HK-2 (cell line): Measurements from ENCODE around the gene GYS2.

Experiments
- DNase-seq: peaks from one replicate; pipeline ENCODE4 v3.0.0-alpha.2; 2018; ENCODE audit not compliant: unreplicated experiment

The GYS2 gene

DNA sequence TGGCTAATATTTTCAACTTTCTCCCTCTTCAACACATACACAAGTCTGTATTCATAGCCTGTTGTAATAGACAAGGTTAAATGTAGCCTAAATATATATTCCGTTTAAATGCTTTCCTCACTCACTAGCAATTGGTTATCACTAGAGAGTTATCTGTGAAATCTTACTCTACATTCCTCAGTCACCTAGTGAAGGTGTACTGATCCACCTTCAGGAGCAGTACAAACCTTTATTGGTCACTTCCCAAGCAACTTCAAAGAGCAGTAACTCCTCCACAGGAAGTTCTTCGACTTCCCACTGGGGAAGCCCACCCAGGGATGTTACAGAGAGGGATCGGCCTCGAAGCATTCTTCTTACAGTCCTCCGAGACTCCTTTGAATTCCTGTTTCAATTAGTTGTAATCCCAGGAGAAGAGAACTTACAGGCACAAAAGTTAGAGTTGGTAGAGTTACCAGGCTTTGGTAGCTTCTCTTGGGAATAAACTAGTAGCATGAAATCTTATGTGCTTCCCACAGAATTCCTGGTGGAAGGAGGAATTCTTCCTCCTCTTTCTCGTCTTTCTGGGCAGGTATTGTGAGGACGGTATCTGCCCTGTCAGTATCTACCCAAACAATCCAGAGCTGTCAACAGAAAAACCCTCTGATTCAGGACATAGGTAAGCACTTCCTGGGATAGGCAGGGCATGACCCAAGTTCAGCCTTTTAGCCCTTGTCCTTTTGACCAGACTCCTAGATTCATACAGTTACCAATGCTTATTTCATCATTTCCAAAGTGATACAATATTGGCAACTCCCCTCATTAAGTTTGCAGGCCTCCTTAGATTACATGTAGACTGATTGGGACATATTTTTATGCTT lies at the start of gene GYS2:
GYS2 (minus strand) TSS at position 603 of the 857 bp plus-strand sequence; CDS start at position 348, 255 bp downstream.
- DNase-seq: no peak

GRCh38 chr12:21651821-21652220 lies 47.2 kb upstream of the GYS2 start:
- no peak for DNase-seq

GRCh38 chr12:21650997-21651396 lies 46.4 kb upstream of the GYS2 start:
- DNase-seq: no peak

DNA sequence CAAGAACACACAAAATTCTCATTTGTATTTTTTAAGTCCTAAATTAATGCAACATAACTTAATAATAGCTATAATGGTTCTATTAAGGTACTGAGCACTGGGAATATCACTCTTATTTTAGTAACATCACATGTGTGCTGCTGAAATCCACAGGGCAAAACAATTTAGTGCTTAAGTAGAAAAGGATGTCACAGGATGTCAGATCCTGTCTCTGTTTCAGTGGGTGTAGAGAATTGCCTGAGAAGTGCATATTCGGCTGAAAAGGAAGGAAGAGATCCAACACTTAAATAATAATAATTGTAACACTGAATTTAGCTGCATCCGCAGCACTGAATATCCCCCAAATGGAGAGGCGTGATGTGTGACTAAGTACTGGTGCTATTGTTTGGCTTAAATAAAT lies 44.4 kb upstream of the GYS2 start:
- no peak for DNase-seq

- DNase-seq: no peak
These were observed 43.7 kb upstream of the GYS2 start for GRCh38 chr12:21648378-21648777.

DNA sequence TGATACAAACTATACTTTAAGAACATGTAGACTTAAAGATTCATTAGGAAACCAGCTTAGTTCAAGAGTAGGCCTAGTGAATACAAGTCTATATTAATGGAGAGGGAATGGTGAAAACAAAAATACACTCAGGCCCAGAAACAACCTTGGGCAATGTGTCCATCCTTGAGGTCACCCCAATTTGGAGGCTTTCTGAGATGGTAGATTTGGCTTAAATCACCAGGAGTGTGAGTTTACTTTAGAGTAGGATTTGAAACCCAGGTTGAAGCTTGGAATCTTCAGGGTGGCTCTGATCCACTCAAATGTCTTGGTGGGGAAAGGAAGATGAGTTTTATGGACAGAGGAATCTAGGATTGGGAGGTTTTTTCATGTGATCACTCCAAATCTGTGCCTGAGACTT lies 42.5 kb upstream of the GYS2 start:
- no peak for DNase-seq

DNA sequence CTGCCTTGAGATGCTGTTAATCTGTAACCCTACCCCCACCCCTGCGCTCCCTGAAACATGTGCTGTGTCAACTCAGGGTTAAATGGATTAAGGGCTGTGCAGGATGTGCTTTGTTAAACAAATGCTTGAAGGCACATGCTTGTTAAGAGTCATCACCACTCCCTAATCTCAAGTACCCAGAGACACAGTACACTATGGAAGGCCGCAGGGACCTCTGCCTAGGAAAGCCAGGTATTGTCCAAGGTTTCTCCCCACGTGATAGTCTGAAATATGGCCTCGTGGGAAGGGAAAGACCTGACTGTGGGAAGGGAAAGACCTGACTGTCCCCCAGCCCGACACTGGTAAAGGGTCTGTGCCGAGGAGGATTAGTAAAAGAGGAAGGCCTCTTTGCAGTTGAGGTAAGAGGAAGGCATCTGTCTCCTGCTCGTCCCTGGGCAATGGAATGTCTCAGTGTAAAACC lies 40.4 kb upstream of the GYS2 start:
- peak; percentile 73 for DNase-seq

- DNase-seq: no peak
These were observed 39.9 kb upstream of the GYS2 start for GRCh38 chr12:21644516-21644915.

DNA sequence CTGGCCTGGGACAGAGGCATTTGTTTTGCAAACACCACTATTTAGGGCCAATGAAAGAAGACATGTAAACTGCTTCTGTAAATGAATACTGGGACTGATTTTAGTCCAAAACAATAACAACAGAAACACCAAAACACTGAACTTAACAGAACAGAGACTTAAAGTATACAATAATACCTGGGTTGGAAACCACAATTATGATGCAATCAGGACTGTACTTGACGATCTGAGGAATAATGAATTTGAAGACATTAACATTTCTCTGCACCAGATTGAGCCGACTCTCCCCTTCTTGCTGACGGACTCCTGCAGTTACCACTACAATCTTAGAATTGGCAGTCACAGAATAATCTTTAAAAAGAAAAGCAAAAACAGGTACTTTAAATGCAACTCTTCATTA lies 39.1 kb upstream of the GYS2 start:
- no peak for DNase-seq

DNA sequence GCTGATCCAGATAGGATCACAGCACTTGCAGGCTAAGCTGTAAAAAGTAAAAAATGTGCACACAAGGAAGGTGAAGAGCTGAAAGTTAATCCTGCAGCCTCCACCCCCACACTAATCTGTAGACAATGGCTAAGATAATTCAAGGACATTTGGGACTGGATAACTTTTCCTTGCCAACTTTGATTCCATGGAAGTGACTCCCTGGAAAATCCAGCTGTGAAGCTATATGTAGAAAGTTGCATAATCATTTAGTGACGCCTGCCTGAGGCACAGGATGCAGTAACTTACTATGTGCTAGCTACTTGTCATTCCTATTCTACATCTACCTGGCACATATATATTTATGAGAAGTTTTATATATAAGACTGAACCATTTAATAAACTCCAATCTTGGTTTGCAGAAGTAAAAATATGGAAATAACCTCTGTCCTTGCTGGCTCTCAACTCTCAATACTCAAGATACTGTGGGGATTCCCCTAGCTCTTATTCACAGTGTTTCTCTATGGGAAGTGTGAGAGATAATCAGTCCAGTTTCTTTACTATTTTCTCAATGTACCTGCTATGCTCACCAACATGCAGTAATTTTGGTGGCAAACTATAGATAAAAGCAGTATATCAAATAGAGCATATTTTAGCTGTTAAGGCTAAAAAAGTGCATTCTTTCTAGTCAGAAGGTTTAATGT lies 38.2 kb upstream of the GYS2 start:
- DNase-seq: no peak

DNA sequence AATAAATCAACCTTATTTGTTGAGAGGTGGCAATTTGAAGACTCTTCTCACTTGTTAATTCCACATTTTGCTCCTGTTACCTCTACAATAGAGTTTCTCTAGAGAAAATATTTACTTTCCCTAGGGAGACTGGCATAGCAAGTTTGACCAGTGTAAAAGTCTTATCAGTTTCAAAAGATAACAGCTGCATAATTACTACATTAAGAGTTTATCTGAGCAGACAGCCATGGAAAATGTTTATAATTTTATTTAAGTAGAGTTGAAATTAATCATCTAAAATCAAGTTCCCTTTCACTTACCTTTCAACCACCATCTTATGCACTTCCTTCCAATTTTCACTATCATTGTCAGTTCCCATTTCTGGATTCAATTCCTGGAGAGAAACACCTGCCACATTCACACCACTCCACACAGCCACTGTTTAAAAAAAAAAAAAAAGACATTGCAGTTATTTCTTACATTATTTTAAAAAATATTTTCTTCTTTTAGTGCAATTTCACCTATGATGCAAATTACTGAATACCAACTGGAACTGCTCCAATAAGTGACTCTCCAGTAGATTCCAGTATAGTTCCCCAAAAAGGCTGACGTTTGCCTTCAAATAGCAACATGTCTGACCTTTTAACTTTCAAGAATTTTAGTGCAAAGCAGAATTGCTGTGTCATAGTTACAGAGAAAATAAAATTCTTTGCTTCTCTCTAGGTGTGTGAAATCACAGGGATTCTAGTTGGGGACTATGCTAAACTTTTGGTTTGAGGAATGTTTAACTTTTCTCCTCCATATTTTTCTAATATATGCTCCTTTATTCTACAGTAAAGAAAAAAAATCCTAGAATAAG lies 33.6 kb upstream of the GYS2 start:
- DNase-seq: no peak

DNA sequence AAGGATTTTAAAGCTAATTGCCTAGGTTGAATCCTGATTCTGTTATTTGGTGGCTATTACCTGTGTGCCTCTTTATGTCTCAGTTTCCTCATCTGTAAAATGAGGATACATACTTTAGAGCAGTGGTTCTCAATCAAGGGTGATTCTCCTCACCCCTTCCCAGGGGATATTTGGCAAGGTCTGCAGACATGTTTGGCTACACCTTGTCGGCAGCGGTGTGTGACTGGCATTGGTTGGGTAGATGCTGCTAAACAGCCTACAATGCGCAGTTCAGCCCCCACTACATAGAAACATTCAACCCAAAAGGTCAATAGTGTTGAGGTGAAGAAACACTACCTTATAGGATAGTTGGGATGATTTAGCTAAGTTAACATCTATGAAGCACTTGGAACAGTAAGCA lies 29.6 kb upstream of the GYS2 start:
- no peak for DNase-seq

GRCh38 chr12:21631367-21631766 lies 26.7 kb upstream of the GYS2 start:
- no peak for DNase-seq

GRCh38 chr12:21627924-21628323 lies 23.3 kb upstream of the GYS2 start:
- DNase-seq: no peak

- no peak for DNase-seq
These were observed 13.9 kb upstream of the GYS2 start for GRCh38 chr12:21618566-21618965.

- DNase-seq: no peak
These were observed 12.4 kb upstream of the GYS2 start for GRCh38 chr12:21617030-21617429.

DNA sequence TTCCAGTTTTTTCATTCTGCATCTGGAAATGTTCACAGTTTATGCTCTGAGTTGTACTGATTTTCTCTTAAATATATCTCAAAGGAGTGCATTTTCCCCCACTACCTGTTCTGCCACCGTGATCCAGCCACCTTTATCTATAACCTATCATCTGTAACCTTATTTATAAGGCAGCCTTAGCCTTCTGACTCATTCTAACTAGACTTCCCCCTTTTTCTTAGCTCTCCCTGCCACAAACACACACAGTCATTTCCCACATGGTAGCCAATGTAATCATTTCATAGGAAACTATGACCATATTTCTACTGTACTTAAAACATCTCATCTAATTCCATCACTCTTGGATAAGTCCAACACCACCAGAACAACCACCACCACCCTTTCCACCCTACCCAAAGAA lies 10.8 kb upstream of the GYS2 start:
- no peak for DNase-seq

GRCh38 chr12:21614506-21614905 lies 9.9 kb upstream of the GYS2 start:
- no peak for DNase-seq

DNA sequence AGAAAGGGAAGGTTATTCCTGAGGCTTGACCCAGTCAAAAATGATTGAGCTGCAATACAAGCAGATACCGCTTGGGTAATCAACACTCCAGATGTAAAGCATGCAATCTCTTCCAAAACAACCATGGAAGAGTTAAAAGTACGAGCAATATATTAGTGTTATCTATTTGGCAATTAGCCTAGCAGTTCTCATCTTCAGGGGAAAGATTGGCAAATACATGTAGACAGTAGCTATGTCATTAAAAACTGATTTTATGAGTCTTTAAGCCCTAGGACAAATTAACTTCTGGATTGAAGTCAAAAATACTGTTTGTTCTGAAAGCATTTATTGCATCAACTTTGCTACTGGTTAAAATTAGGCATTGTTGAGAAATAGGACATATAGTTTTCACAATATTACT lies 9.3 kb upstream of the GYS2 start:
- DNase-seq: no peak

DNA sequence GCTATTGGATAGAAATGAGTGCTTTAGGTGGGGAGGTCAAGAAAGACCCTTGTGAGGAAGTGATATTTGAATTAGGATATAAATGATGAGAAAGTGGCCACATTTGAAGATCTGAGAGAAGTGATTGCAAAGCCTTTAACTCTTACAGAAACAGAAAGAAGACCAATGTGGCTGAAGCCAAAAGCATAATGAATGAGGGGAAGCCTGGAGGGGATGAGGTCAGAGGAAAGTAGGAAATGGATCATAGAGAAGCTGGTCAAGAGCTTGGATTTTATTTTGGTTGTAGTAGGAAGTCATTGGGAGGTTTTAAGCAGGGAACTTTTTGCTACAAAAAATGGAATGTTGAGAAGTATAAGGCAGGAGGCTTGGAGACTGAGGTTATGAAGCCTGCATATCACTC lies 3.5 kb upstream of the GYS2 start:
- DNase-seq: no peak

GRCh38 chr12:21607701-21608100 lies 3.1 kb upstream of the GYS2 start:
- no peak for DNase-seq

DNA sequence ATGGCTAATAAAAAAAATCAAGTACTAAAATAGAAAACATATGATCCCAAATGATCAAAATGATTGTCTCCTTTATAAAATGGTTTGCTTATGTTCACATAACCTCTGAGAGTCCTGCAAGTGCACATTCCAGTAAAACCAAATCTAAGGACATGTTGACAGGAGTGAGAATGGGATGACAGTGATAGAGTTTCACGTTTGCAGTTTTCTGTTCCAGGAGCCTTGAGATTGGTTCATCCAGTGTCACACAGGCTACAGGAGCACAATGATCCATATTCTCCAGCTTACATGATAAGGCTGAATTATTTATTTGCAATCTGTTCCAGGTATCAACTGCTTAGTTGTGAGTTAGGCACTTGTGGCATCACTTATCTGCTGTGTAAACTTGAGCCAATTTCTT lies 1.5 kb upstream of the GYS2 start:
- DNase-seq: no peak
